Heart right ventricle (tissue), 16 donors: ENCODE measurements around the gene IMPG2. TPM values are rescaled to one million over a fixed set of nuclear protein-coding genes. Genes with fewer than 3 reads are reported as not detected.

Source experiments
- ATAC-seq, 8 donors: fragments of 200-7000 bp; cut with Tn5 transposase; one replicate each; pipeline ENCODE4 v1.9.1; 2020; ENCODE audit warnings: mild to moderate bottlenecking in 8 of 8, moderate library complexity in 8 of 8, moderate number of reproducible peaks in 1 of 8
- DNase-seq, 2 donors: peaks; one replicate each; pipeline ENCODE4 v3.0.0-alpha.2; 2020
- H3K27ac ChIP-seq, 10 donors: fragments of 200-600 bp; sonication (generic) in 2 of 10; one replicate each; pipeline versions ENCODE4 v1.5.0 to v1.8.0; 2020 to 2022; ENCODE audit warnings: mild to moderate bottlenecking in 3 of 10
- H3K27me3 ChIP-seq, 7 donors: fragments of 200-600 bp; one replicate each; pipeline ENCODE4 v1.8.0; 2021 to 2022; ENCODE audit warnings: mild to moderate bottlenecking in 2 of 7
- H3K36me3 ChIP-seq, 9 donors: fragments of 200-600 bp; sonication (generic) in 1 of 9; one replicate each; pipeline versions ENCODE4 v1.5.0 to v1.8.0; 2020 to 2022; ENCODE audit warnings: mild to moderate bottlenecking in 2 of 9
- H3K4me1 ChIP-seq, 9 donors: fragments of 200-600 bp; sonication (generic) in 1 of 9; one replicate each; pipeline versions ENCODE4 v1.5.0 to v1.8.0; 2020 to 2022; ENCODE audit warnings: mild to moderate bottlenecking in 4 of 9
- H3K4me3 ChIP-seq, 10 donors: fragments of 200-600 bp; sonication (generic) in 2 of 10; one replicate each; pipeline versions ENCODE4 v1.5.0 to v1.8.0; 2020 to 2022; ENCODE audit warnings: mild to moderate bottlenecking in 7 of 10, moderate library complexity in 2 of 10
- H3K9me3 ChIP-seq, 11 donors: fragments of 200-600 bp in 10 of 11; sonication (generic) in 2 of 11; one replicate each; pipeline versions ENCODE4 v1.5.0 to v1.8.0; 2013 to 2022; ENCODE audit warnings: mild to moderate bottlenecking in 2 of 11, control low read depth in 1 of 11, moderate library complexity in 1 of 11
- CTCF ChIP-seq, 9 donors: fragments of 200-600 bp; sonication (generic) in 2 of 9; IDR thresholded peaks; one replicate each; pipeline versions ENCODE4 v1.5.0 to v1.8.0; 2021 to 2022; ENCODE audit warnings: antibody characterized with exemption in 9 of 9, mild to moderate bottlenecking in 5 of 9, moderate library complexity in 1 of 9
- WGBS, 2 donors: extraction: QIAGEN DNeasy Blood & Tissue Kit; methylation state at CpG; one replicate each; pipeline ENCODE4 v1.1.7; 2013; ENCODE audit warnings: inconsistent platforms in 1 of 2; 5-methylcytosine and 5-hydroxymethylcytosine counted together
- intact Hi-C, 10 donors: fragments of 100-400 bp; cut with DNase I; formaldehyde crosslinking; loops; one replicate each; pipeline versions ENCODE4 v1.11.1 to v1.14.2; 2022
- polyA plus RNA-seq, 2 donors: library from polyadenylated mRNA; stranded (reverse); fragments of 200-250 nt; gene quantifications; one replicate each; pipeline ENCODE4 v1.2.3, GENCODE V29; 2013
- total RNA-seq, 10 donors: library from RNA; stranded (reverse); fragmentation: NEBNext Ultra II Directional in 3 of 10; extraction: Animal tissue kit (Norgen Biotek cat#: 25700) in 3 of 10; gene quantifications; one replicate each; pipeline versions ENCODE4 v1.2.1 to v1.2.4, GENCODE V29; 2021 to 2023
- donor health status: Arrhythmogenic right ventricular cardiomyopathy.
- donor health status: ischemic (EF 13 %, LVEDD 7.1; RV severe dilation, severe dysfunction).
- donor health status: healthy with polysubstance abuse.
- donor health status: DM: no; HTN: yes; CAD: no.
- donor health status: DM: no; HTN: no; CAD: no.
- donor health status: ischemic (EF 25% LVEDD 6.9; RV normal size, moderate dysfunction).
- donor health status: ischemic (EF 25% LVEDD 5.7; RV mildly dilated, moderate dysfunction).
- donor health status: healthy.
- donor health status: DM: yes; HTN: yes; CAD: no.
- donor health status: Ischemic cardiomyopathy.
- donor health status: ischemic (EF 35%, LVEDD 5.7; RV mildly dilated, moderate dysfunction).
- donor health status: nonischemic (EF 11% LVEDD 7.7; RV severe dilation, severe dysfunction).
- donor health status: DM: yes; HTN: yes; CAD: no.
- donor health status: PGD.
- donor health status: ischemic (EF 29% LVEDD 5.4; RV normal size, mild dysfunction).
- donor health status: nonischemic (EF 23%, LVEDD 6.1; RV moderate dilation, normal function).

Gene IMPG2
- total and polyA plus RNA-seq, 12 donors = 0.04 to 0.40 (median 0.21) TPM; not detected in 1

- Histone ChIP-seq H3K27ac (no peak overlapping the region), H3K4me1 (no peaks in the 10 kb centered on the region), H3K4me3 (no peak overlapping the region), H3K36me3 (peaks cover 0 to 12% (median 0%) of the 10 kb centered on the region in 9 donors), H3K27me3 (no peaks in the 10 kb centered on the region), H3K9me3 (no peaks in the 10 kb centered on the region)
- ATAC-seq (no peak), DNase-seq (no peak)
- intact Hi-C loops = no loop called here
- no peak for TF ChIP-seq CTCF (IDR thresholded peaks at IDR 0.05)
These were observed 41.6 kb downstream of the IMPG2 start for GRCh38 chr3:101278727-101279126.

GRCh38 chr3:101273608-101274007 lies 46.8 kb downstream of the IMPG2 start:
- whole genome bisulfite sequencing, 2 donors = 91 to 95% methylated on average over 2 of the region's 2 CpGs
- no peaks in the 10 kb centered on the region for H3K27me3 ChIP-seq
- H3K36me3 ChIP-seq = peaks cover 0 to 24% (median 0%) of the 10 kb centered on the region in 9 donors
- H3K4me1 ChIP-seq = no peaks in the 10 kb centered on the region
- H3K9me3 ChIP-seq = no peaks in the 10 kb centered on the region
- H3K27ac ChIP-seq = no peak overlapping the region
- no peak overlapping the region for H3K4me3 ChIP-seq
- intact Hi-C loops = no loop called here
- DNase-seq = no peak
- no peak for ATAC-seq
- no peak for TF ChIP-seq CTCF (IDR thresholded peaks at IDR 0.05)

GRCh38 chr3:101273156-101273555 lies 47.2 kb downstream of the IMPG2 start:
- no peaks in the 10 kb centered on the region for H3K9me3 ChIP-seq
- ATAC-seq (no peak), DNase-seq (no peak)
- H3K4me1 ChIP-seq = no peaks in the 10 kb centered on the region
- no peak overlapping the region for H3K4me3 ChIP-seq
- TF ChIP-seq CTCF (IDR thresholded peaks at IDR 0.05) = no peak
- no peak overlapping the region for H3K27ac ChIP-seq
- no peaks in the 10 kb centered on the region for H3K27me3 ChIP-seq
- intact Hi-C loops = no loop called here
- H3K36me3 ChIP-seq = peaks cover 0 to 24% (median 0%) of the 10 kb centered on the region in 9 donors

- Histone ChIP-seq H3K4me3 (no peak overlapping the region), H3K27me3 (no peaks in the 10 kb centered on the region), H3K27ac (no peak overlapping the region), H3K4me1 (no peaks in the 10 kb centered on the region), H3K36me3 (peaks cover 0 to 24% (median 0%) of the 10 kb centered on the region in 9 donors), H3K9me3 (no peaks in the 10 kb centered on the region)
- ATAC-seq (no peak), DNase-seq (no peak)
- WGBS, 2 donors = 63 to 78% methylated on average over 4 of the region's 4 CpGs
- no peak for TF ChIP-seq CTCF (IDR thresholded peaks at IDR 0.05)
- intact Hi-C loops = no loop called here
These were observed 48.6 kb downstream of the IMPG2 start for GRCh38 chr3:101271728-101272127.
